Measurements from ENCODE around the gene NOP10.
"Not testable (repeated sequence)": the region's sequence is repeated elsewhere in the genome, so short reads cannot be mapped to it uniquely, and the experiment has no call there.

The NOP10 gene

GRCh38 chr15:34342737-34343575 is at the start of gene NOP10, which contains the start of gene NUTM1:
NOP10 (minus strand) TSS chr15:34343136; CDS start chr15:34343073, 63 bp downstream.
NUTM1 (plus strand) TSS chr15:34343315; CDS start chr15:34343697, 382 bp downstream.
- peak; percentile 82 to 93 (median 88) for DNase-seq

- DNase-seq: not testable (repeated sequence)
Observed at GRCh38 chr15:34389594-34390086, 46.7 kb upstream of the NOP10 start.

GRCh38 chr15:34381829-34382521 is 39.0 kb upstream of the NOP10 start:
- not testable (repeated sequence) for DNase-seq

- DNase-seq: not testable (repeated sequence)
Observed at GRCh38 chr15:34380491-34380890, 37.6 kb upstream of the NOP10 start.

- no peak for DNase-seq
Observed at GRCh38 chr15:34376856-34377255, 33.9 kb upstream of the NOP10 start.

- DNase-seq: not testable (repeated sequence)
Observed at GRCh38 chr15:34375541-34375940, 32.6 kb upstream of the NOP10 start.

- no peak for DNase-seq
Observed at GRCh38 chr15:34374816-34375215, 31.9 kb upstream of the NOP10 start.

GRCh38 chr15:34373951-34374350 is 31.0 kb upstream of the NOP10 start:
- DNase-seq: no peak

GRCh38 chr15:34370643-34371042 is 27.7 kb upstream of the NOP10 start:
- no peak for DNase-seq

GRCh38 chr15:34370129-34370528 is 27.2 kb upstream of the NOP10 start:
- DNase-seq: no peak

GRCh38 chr15:34367101-34368081 is 24.5 kb upstream of the NOP10 start, which contains the start of gene LPCAT4:
LPCAT4 (minus strand) TSS chr15:34367196; CDS start chr15:34367100, 96 bp downstream.
- peak; percentile 78 to 97 (median 84) for DNase-seq

- peak in 5 of 6 experiments; percentile 8 to 77 (median 45) for DNase-seq
Observed at GRCh38 chr15:34366271-34367065, 23.5 kb upstream of the NOP10 start.

- DNase-seq: no peak
Observed at GRCh38 chr15:34365836-34366235, 22.9 kb upstream of the NOP10 start.

- no peak for DNase-seq
Observed at GRCh38 chr15:34365091-34365825, 22.3 kb upstream of the NOP10 start.

- DNase-seq: no peak
Observed at GRCh38 chr15:34364041-34364440, 21.1 kb upstream of the NOP10 start.

GRCh38 chr15:34362047-34362773 is 19.3 kb upstream of the NOP10 start:
- no peak for DNase-seq

- DNase-seq: no peak
Observed at GRCh38 chr15:34361278-34361677, 18.3 kb upstream of the NOP10 start.

- no peak for DNase-seq
Observed at GRCh38 chr15:34360298-34360697, 17.4 kb upstream of the NOP10 start.

GRCh38 chr15:34359416-34359815 is 16.5 kb upstream of the NOP10 start:
- no peak for DNase-seq

- DNase-seq: no peak
Observed at GRCh38 chr15:34358948-34359347, 16.0 kb upstream of the NOP10 start.
